Lower leg skin (tissue), 4 donors: ENCODE data around the gene IGFBP1. TPM values are rescaled to one million over a fixed set of nuclear protein-coding genes. Genes with fewer than 3 reads are reported as not detected.
A peak's percentile ranks its signal among the peaks of the same experiment; 100 is the strongest.

ENCODE experiments used
- DNase-seq, 2 donors: peaks; one replicate each; pipeline ENCODE4 v3.0.0-alpha.2; 2019; ENCODE audit warnings: low spot score in 2 of 2
- H3K4me3 ChIP-seq: fragments of 200-600 bp; sonication (generic); 2 replicates; pipeline ENCODE4 v1.5.1; 2017; ENCODE audit warnings: mild to moderate bottlenecking, low read depth; ENCODE audit not compliant: poor library complexity, severe bottlenecking
- POLR2A ChIP-seq, 2 donors: fragments of 450-650 bp; IDR thresholded peaks; one replicate each; pipeline ENCODE4 v1.6.1; 2016 to 2017; ENCODE audit warnings: antibody characterized with exemption in 2 of 2, mild to moderate bottlenecking in 1 of 2, moderate library complexity in 1 of 2
- WGBS, 2 donors: methylation state at CpG; one replicate each; pipeline ENCODE4 v1.1.5; 2018; 5-methylcytosine and 5-hydroxymethylcytosine counted together
- intact Hi-C: fragments of 100-400 bp; cut with DNase I; formaldehyde crosslinking; loops from one replicate; pipeline ENCODE4 v1.15.0; 2023; ENCODE audit warnings: low total_unique reads
- total RNA-seq, 4 donors: library from RNA; depleted of rRNA; stranded (reverse); fragments of >200 nt; gene quantifications; one replicate each; pipeline ENCODE4 v1.1.0, GENCODE V29; 2016
- TF ChIP-seq, protein P1 (sequence below), 3 donors: fragments of 450-650 bp; IDR thresholded peaks; one replicate each; pipeline ENCODE4 v1.5.1; 2016; ENCODE audit warnings: antibody characterized with exemption in 3 of 3, mild to moderate bottlenecking in 3 of 3, moderate library complexity in 2 of 3

Gene IGFBP1
- total RNA-seq, 4 donors from 2014 or later = not detected

DNA sequence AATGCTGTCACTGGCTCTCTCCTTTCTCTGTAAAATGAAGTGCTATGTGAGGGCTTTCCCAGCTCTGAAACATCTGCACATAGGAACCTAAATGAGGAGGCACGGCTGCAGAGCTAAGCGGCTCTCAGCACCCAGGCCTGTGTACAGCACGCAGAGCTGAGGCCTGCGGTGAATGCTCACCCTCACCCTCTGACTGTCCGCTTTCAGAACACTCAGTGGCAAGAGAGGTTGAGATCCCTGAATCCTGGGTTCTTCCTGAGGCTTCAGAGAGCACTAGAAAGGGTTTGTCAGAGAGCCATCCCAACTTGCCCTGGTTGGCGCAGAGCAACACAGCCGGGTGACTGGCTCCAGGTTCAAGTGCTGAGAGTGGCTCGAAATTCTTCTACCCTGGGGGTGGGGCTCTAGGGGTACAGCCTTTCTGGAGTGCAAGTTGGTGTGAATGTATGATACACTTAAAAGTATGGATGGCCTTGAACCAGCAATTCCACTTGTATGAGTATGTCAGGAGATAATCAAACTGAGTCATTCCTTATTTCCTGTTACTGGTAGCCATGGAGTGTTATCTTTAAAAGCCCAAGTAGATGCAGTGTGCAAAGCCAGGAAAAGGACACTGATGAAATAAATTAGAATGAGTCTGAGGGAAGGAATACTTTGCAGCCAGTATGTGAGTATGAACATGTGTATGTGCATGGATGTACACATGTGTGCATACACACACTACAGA, 13.7 kb upstream of the IGFBP1 start:
- DNase-seq = peak in 1 of 2 donors; percentile 40
- WGBS, 2 donors = 88 to 94% methylated on average over 8 of the region's 8 CpGs
- TF ChIP-seq, protein P1, sequence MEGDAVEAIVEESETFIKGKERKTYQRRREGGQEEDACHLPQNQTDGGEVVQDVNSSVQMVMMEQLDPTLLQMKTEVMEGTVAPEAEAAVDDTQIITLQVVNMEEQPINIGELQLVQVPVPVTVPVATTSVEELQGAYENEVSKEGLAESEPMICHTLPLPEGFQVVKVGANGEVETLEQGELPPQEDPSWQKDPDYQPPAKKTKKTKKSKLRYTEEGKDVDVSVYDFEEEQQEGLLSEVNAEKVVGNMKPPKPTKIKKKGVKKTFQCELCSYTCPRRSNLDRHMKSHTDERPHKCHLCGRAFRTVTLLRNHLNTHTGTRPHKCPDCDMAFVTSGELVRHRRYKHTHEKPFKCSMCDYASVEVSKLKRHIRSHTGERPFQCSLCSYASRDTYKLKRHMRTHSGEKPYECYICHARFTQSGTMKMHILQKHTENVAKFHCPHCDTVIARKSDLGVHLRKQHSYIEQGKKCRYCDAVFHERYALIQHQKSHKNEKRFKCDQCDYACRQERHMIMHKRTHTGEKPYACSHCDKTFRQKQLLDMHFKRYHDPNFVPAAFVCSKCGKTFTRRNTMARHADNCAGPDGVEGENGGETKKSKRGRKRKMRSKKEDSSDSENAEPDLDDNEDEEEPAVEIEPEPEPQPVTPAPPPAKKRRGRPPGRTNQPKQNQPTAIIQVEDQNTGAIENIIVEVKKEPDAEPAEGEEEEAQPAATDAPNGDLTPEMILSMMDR (IDR thresholded peaks at IDR 0.05) = no peak
- no peak for TF ChIP-seq POLR2A (IDR thresholded peaks at IDR 0.05)
- intact Hi-C loops = no loop called here
- no peak overlapping the region for H3K4me3 ChIP-seq

DNA sequence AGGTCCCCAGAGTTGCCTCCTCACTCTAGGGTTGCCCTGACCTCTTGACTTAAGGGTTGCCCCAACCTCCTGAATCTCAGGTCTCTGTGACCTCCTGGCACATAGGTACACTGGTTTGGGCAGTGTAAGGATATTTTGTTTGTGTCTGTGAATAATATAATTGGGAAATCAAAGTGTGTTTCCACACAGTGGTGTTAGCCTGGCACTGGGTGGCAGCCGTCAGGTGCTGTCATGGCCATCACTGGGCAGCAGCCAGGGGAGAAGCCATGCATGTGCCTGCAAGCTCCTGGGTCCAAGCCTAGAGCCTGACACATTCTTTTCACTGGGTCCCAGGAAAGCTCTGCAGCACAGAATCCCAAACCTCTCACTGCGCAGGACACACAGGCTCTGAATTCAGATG, 11.8 kb upstream of the IGFBP1 start:
- intact Hi-C loops = no loop called here
- TF ChIP-seq, protein P1 (IDR thresholded peaks at IDR 0.05) = no peak
- TF ChIP-seq POLR2A (IDR thresholded peaks at IDR 0.05) = no peak
- peak in 1 of 2 donors; percentile 21 for DNase-seq
- WGBS, 2 donors = 65 to 84% methylated on average over 2 of the region's 2 CpGs
- no peak overlapping the region for H3K4me3 ChIP-seq

DNA sequence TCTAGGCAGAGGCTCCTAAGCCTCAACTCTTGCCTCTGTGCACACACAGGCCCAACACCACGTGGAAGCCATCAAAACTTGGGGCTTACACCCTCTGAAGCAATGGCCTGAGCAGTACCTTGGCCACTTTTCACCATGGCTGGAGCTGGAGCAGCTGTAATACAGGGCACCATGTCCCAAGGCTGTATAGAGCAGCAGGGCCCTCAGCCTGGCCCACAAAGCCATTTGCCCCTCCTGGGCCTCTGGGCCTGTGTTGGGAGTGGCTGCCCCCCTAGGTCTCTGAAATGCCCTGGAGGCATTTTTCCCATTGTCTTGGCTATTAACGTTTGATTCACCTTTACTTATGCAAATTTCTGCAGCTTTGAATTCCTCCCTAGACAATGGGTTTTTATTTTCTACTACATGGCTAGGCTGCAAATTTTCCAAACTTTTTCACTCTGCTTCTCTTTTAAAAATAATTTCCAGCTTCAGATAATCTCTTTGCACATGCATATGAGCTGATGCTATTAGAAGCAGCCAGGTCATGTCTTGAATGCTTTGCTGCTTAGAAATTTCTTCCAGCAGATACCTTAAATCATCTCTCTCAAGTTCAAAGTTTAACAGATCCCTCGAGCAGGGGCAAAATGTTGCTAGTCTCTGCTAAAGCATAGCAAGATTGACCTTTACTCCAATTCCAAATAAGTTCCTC, 9.7 kb upstream of the IGFBP1 start:
- no peak for DNase-seq
- TF ChIP-seq, protein P1 (IDR thresholded peaks at IDR 0.05) = no peak
- TF ChIP-seq POLR2A (IDR thresholded peaks at IDR 0.05) = no peak
- intact Hi-C loops = no loop called here
- WGBS, 2 donors = 44 to 47% methylated on average over 3 of the region's 3 CpGs
- H3K4me3 ChIP-seq = no peak overlapping the region

DNA sequence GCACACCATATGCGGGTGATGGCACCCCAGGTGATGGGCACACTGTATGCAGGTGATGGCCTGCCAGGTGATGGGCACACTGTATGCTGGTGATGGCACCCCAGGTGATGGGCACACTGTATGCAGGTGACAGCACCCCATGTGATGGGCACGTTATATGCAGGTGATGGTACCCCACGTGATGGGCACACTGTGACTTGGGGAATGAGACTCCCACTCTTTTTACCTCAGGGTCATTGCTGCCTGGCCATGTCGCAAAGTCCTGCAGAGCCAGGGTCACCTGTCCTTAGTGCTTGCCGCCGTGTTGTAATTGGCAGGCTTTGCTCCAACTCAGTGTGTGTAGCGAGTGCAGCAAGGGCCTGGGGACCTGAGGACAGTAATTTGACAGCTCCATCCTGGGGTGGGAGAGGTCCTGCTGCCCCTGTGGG, 7.8 kb upstream of the IGFBP1 start:
- 88 to 93% methylated on average over 7 of the region's 7 CpGs for WGBS, 2 donors
- no peak for TF ChIP-seq POLR2A (IDR thresholded peaks at IDR 0.05)
- TF ChIP-seq, protein P1 (IDR thresholded peaks at IDR 0.05) = no peak
- intact Hi-C loops = no loop called here
- DNase-seq = peak in 1 of 2 donors; percentile 72
- no peak overlapping the region for H3K4me3 ChIP-seq

DNA sequence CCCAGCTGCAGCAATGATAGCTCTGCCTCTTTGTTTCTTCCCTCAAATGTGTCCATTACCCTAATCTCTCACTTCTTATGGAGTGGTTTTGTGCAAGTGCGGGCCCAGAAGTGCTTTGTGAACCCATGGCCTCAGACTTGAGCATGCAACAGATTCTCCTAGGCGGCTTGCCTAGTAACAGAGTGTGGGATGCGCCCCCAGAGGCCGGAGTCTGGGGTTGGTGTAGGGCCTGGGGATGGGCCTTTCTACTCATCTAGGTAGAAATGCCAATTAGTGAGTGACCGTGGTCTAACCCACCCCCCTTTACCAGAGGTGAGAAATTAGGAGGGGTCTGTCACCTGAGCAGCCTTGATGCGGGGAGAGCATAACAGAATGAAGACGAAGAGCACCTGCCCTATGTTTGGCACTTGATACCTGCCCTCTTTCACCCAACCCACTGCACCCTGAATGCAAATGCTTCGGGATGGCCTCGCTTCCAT, 7.0 kb upstream of the IGFBP1 start:
- WGBS, 2 donors = 91 to 94% methylated on average over 8 to 9 of the region's 9 CpGs
- no peak overlapping the region for H3K4me3 ChIP-seq
- intact Hi-C loops = no loop called here
- peak in 1 of 2 donors; percentile 53 for DNase-seq
- TF ChIP-seq, protein P1 (IDR thresholded peaks at IDR 0.05) = no peak
- no peak for TF ChIP-seq POLR2A (IDR thresholded peaks at IDR 0.05)
